Iris pigment epithelial cell (primary cell): ENCODE data around the gene OPRD1.
"Not testable (repeated sequence)": the region's sequence is repeated elsewhere in the genome, so short reads cannot be mapped to it uniquely, and the experiment has no call there.

Experiments
- DNase-seq: peaks from one replicate; pipeline ENCODE4 v3.0.0-alpha.2; 2011; ENCODE audit warnings: low read depth

OPRD1 gene

DNA sequence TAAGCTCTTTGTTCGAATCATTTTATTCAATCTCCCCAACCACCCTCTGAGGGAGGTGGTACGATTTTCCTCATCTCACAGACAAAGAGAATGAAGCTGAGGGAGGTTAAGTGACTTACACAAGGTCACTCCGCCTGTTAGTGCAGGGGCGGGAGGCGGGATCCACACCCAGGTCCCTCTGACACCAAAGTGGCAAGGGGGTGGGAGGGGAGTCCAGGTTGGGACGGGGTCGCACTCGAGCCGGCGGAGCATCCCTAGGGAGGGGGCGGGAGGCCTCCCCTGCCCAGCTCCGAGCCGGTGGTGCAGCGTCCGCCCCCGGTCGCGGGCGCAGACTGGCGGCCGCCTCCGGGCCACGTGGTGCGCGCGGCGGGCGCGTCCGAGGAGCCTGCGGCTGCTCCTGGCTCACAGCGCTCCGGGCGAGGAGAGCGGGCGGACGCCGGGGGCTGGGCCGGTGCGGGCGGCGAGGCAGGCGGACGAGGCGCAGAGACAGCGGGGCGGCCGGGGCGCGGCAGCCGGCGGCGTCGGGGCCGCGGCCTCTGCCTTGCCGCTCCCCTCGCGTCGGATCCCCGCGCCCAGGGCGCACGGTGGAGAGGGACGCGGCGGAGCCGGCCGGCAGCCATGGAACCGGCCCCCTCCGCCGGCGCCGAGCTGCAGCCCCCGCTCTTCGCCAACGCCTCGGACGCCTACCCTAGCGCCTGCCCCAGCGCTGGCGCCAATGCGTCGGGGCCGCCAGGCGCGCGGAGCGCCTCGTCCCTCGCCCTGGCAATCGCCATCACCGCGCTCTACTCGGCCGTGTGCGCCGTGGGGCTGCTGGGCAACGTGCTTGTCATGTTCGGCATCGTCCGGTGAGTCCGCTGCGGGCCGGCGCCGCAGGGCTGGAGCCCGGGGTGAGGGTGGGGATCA, at the start of gene OPRD1:
Gene OPRD1 (plus strand): TSS at position 405 of the 903 bp plus-strand sequence. CDS start 214 bp downstream, at position 619.
- peak; percentile 15 for DNase-seq

DNA sequence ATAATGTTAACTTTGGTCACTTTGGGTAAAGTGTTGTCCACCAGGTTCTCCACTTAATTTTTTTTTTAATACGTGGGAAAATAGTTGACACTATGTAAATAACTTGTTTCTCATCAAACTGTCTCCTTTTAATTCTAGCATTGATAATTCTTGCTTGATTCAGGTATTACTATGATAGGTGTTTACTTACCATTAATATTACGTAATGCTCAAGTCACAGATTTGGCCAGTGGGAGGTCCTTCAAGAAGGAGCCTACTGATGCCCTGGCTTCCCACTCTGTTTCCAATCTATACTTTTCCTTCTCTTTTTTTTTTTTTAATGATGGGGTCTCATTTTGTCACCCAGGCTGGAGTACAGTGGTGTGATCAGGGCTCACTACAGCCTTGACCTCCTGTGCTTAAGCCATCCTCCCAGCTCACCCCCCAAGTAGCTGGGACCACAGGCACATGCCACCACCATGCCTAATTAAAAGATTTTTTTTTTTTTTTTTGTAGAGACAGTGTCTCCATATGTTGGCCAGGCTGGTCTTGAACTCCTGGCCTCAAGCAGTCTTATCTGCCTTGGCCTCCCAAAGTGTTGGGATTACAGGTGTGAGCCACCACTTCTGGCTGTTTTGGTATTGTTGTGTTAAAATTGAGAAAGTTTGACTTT, 45.3 kb upstream of the OPRD1 start:
- no peak for DNase-seq

DNA sequence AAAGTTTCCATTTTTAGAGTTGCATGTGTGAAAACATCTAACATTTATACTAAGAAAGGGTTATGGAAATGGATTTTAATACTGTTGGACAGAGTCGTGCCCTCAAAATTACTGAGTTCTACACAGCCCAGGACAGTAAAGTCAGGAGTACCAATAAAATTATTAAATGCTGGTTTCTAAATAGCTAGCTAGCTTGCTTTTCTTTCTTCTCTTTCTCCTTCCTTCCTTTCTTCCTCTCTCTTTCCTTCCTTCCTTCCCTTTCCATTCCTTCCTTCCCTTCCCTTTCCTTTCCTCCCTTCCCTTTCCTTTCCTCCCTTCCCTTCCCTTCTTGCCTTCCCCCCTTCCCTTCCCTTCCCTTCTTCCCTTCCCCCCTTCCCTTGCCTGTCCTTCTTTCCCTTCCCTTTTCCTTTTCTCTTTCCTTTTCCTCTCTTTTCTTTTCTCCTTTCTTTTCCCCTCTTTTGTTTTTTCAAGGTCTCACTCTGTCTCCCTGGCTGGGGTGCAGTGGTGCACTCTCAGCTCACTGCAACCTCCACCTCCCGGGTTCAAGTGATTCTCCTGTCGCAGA, 41.3 kb upstream of the OPRD1 start:
- DNase-seq = no peak

DNA sequence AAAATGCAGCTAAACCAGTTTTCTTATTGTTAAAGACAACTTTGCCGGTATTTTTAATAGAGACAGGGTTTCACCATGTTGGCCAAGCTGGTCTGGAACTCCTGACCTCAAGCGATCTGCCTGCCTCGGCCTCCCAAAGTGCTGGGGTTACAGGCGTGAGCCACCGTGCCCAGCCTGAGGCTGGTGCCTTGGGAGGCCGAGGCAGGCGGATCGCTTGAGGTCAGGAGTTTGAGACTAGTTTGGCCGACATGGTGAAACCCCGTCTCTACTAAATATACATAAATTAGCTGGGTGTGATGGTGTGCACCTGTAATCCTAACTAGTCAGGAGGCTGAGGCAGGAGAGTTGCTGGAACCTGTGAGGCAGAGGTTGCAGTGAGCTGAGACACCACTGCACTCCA, 40.0 kb upstream of the OPRD1 start:
- not testable (repeated sequence) for DNase-seq

DNA sequence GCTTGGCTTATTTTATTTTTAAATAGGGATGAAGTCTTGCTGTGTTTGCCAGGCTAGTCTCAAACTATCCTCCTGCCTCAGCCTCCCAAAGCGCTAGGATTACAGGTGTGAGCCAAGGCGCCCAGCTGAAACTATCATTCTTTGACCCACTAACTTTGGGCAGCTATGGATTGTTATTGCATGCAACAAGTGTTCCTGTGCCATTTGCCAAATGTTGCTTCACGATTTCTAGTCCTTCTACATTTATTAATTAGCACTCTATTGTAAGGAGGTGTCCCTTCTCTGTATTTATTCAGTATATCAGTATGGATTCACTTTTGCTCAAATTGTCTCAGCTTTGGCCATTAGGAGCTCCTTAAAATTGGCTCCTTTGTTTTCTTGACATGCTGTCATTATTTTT, 38.9 kb upstream of the OPRD1 start:
- no peak for DNase-seq

DNA sequence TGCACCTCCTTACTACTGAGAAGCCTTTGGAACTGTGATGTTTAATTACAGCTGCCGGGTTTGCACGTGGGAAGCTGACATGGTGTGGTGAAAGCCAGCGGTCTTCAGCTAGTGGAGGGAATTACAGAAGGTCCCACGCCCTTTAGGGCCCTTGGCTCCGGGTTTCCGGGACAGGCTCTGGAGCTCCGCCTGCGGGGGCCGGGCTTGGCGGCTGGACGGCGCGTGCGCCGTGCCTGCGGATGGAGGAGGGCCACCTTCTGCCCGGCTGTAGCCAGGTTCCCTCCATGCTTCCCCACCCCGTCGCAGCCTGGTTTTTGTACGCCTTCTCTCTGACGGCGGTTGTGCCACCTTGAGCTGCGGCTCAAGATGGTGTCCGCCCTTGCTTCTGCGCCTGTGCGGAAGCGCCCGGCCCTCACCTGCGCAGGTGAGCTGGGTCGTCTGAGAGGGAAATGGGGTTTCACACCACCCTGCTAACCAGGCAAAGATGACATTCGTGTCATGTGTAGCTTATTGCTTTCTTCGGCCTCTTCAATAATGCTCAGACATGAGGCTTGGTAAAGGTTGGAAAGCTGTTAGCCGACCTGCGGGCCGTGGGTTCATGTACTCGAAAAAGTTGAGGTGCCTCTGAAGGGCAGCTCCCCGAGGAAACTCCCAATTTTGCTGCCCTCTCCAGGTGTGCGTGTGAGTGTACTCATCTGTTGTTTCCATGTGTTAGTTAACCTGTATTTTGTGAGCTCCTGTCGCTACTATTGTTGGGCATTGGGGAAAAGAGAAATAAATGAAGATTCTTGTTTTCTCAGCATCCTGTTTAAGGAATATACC, 36.6 kb upstream of the OPRD1 start:
- peak; percentile 64 for DNase-seq

DNA sequence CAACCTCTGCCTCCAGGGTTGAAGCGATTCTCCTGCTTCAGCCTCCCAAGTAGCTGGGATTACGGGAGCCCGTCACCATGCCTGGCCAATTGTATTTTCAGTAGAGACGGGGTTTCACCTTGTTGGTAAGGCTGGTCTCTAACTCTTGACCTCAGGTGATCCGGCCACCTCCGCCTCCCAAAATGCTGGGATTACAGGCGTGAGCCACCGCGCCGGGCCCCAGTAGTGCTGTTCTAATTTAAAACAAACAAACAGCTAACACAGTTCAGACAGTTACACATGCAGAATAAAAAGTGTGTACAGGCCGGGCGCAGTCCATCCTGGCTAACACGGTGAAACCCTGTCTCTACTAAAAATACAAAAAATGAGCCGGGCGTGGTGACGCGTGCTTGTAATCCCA, 35.6 kb upstream of the OPRD1 start:
- DNase-seq = no peak

DNA sequence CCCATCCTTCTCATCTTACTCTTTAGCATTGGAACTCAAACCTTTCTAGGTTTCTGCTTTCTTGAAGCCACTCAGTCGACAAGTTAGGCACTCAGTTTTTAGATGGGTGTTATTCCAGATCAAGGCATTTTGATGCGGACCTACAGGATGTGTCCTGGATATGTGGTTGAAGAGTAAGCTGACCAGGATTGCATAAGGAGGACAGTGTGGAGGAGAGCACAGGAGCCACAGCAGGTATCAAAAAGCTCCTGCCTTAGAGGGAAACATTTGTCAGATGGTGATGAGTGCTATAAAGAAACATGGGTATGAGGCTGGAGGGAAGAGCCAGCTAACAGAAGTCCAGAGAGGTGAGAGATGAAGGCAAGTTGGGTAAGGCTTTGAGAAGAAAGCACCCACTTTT, 33.9 kb upstream of the OPRD1 start:
- DNase-seq = no peak

DNA sequence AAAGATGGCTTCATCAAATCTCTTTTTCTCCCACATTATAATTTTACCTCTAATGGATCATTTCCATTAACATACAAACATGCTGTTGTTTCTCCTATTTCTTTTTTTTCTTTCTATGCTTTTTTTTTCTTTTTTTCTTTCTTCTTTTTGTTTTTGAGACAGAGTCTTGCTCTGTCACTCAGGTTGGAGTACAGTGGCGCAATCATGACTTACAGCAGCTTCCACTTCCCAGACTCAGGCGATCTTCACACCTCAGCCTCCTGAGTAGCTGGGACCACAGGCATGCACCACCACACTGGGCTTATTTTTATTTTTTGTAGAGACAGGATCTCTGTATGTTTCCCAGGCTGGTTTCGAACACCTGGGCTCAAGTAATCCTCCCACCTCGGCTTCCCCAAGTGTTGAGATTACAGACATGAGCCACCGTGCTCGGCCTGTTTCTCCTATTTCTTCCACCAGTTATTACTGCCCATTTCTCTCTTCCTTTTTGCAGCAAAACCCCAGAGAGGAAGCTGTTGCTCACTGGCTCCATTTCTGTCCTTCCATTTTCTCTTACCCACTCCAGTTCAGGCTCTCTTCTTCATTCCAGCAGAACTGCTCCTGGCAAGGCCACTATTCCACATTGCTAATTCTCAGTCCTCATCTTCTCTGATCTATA, 32.1 kb upstream of the OPRD1 start:
- peak; percentile 18 for DNase-seq

DNA sequence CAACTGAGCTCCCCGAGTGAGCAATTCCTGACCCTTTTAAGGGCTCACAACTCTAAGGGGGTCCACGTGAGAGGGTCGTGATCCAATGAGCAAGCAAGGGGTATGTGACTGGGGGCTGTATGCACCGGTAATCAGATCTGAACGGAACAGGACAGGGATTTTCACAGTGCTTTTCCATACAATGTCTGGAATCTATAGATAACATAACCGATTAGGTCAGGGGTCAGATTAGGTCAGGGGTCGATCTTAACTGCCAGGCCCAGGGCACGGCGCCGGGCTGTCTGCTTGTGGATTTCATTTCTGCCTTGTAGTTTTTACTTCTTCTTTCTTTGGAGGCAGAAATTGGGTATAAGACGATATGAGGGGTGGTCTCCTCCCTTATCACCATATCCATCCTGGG, 30.7 kb upstream of the OPRD1 start:
- no peak for DNase-seq

DNA sequence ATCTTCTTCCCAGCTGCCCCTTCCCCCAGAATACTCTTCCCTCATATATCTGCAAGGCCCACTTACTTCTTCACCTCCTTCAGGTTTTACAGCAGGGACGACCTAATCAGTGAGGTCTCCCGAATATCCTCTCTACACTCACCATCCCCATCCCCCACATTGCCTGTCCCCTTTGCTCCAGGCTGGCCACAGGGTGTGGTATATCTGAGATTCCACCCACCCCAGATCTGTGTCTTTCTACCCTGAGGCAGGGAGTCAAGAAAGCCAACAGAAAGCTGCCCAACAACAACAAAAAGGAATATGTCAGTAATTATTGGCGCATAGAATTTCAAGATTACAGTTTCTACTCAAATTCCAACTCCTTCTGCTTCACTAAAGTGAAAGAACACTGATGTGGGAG, 30.0 kb upstream of the OPRD1 start:
- no peak for DNase-seq

DNA sequence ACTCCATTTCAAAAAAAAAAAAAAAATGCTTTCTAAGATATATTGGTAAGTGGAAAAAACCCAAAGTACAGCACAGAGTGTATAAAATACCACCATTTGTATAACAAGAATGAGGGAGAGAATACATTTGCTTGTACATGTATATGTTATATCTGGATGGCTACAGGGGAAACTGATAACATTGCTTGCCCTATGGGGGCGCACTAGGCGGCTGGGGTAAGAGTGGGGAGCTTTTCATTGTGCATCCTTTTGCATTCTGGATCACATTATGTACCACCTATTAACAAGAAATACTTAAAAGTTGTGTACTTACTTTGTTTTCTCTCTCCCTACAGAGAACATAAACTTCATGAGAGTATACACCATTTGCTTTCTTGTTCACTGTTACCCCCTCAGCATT, 28.6 kb upstream of the OPRD1 start:
- DNase-seq = no peak

DNA sequence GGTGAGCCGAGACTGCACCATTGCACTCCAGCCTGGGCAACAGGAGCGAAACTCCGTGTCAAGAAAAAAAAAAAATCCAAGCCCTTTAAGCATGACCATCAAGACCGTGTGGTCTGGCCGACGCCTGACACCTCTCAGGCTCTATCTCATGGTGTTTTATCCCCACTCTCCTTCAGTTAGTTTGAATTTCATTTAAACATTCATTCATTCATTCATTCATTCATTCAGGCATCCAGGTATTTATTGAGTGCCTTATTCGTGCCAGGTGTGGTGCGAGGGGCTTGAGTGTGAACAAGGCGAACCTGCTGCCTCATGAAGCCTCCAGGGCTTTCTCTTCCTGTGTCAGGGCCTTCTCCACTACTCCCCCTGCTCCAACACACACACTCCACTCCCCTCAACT, 22.6 kb upstream of the OPRD1 start:
- no peak for DNase-seq

DNA sequence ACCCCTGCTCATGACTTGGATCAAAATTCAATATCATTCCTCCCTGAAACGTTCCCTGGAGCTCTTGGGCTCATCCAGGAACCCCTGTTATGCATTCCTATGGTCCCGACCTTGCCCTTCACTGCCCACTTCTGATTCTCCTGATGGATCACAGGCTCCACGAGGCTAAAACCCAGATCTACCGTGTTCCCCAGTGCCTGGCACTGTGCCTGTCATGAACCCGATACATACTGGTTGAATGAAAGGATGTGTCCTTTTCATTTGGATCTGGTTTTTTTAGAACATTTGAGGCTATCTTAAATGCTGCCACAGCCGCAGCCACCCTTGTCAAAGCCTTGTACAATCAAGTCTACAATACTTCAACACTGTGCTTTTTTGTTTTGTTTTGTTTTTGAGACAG, 22.2 kb upstream of the OPRD1 start:
- DNase-seq = no peak

DNA sequence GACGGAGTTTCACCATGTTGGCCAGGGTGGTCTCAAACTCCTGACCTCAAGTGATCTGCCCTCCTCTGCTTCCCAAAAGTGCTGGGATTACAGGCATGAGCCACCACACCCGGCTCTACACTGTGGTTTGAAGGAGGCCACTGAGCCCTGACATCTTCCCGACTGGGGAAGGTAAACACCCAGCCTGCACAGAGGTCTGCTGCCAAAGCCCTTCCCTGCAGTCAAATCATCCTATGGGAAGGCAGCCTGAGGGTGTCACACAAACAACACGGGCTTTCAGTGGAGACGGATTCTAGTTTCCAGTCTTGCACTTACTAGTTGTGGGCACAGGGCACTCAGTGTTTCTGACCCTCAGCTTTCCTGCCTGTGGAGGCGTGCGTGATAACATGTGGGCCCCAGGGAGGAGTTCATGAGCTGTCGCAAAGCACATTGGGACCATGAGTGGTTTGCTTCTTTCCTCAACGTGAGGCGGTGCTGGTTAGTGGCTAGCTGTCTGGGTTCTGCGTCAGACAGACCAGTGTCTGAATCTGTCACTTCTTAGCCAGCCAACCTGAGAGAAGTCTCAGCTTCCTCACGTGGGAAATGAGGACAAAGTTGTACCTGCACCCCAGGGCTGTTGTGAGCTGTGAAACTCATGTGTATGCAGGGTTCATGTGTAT, 21.5 kb upstream of the OPRD1 start:
- DNase-seq = no peak

DNA sequence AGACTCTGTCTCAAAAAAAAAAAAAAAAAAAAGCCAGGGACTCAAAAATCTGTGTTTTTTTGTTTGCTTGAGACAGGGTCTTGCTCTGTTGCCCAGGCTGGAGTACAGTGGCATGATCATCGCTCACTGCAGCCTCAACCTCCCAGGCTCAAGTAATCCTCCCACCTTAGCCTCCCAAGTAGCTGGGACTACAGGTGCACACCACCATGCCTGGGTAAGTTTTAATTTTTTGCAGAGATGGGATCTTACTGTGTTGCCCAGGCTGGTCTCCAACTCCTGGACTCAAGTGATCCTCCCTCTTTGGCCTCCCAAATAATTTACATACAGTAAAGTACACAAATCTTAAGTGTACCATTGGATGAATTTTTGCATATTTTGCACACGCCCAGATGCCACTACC, 20.0 kb upstream of the OPRD1 start:
- not testable (repeated sequence) for DNase-seq

DNA sequence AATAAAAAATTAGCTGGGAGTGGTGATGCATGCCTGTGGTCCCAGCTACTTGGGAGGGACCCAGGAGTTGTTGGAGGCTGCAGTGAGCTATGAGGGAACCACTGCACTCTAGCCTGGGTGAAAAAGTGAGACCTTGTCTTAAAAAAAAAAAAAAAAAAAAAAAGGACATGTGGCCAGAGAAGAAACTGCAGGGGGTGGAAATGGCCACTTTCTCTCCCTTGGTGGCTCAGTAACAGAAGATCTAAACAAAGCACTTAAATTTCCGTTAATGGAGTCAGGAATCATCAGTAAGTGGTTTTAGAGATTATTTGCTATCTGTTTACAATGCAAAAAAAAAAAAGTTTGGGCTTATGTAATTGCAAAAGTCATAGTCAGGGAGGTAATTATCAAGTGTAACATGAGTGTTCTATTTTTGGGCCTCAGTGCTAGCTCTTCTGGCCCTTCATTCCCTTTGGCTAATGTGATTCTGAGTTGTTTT, 19.3 kb upstream of the OPRD1 start:
- no peak for DNase-seq

DNA sequence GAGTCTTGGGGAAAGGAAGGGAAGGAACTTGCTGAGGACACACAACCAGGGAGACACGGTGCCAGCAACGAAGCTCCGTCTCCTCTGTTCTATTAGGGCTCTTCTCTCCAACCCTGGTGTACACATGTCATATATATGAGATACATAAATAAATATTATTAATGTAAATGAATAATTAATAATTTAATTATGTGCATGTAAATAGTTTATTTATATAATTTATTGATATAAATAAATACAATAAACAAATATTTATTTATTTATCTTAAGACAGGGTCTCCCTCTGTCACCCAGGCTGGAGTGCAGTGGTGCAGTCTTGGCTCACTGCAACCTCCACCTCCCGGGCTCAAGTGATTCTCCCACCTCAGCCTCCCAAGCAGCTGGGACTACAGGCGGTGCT, 17.4 kb upstream of the OPRD1 start:
- DNase-seq = not testable (repeated sequence)

DNA sequence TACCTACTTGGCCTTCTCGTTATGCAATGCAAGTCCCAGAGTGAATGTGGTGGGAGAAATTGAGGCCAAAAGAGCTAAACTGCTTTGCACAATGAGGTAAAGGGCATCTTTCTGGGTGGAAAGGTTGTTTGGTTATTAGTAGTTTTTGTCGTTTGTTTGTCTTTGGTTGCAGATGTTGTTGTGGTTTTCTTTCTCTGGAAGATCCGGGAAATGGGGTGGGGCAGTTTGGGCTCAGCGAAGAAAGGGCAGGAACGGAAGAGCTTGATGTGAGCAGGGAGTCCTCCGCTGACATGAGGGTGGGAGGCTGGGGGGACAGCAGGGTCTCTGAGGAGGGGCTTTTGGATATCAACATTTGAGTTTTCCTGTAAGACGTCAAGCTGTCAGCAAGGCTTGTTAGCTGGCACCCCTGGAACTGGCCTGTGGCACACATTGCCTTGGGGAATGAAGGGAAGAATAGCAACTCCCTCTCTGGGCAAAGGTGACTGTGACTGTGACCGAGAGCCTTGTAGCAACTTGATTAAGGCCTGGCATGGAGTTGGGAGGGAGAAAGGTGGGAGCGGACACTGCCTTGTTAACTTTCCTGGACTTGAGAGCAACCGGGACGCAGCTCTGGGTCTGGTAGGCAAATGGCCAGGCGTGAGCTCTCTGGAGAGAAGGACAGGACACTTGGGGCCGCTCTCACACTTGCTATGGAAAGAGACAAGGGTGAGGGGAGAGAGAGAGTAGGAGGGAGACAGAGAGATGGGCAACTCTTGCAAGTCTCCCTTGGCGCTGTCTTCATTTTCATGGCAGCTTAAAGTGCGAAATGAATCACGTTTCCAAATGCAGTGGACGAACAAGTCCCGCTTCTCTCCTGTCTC, 15.4 kb upstream of the OPRD1 start:
- DNase-seq = no peak

DNA sequence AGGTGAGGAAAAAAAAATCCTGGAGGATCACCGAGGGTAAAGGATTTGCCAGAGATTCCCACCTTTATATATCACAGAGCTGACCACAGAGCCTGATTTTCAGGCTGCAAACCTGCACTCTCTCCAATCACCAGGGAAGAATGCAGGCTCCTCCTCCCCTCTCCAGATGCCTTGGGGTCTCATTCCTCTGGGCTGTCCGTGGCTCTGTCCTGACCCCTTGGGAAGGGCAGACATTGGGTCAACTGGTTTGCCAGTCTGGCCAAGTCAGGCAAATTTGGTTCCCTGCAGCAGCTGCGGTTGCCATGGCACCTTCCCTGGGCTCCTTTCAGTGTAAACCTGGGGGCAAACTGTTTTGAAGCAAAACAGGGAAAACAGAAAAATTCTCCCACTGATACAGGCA, 11.6 kb upstream of the OPRD1 start:
- DNase-seq = no peak
